Measurements from ENCODE around the gene WASF3.

Gene WASF3

GRCh38 chr13:26664286-26664685 lies 106.8 kb downstream of the WASF3 start:
- no peak for DNase-seq (ENCODE audit: low read depth, low spot score)
- ChIA-PET CTCF (interaction anchor here (1.1 kb wide), 1 partner anchor 18 kb away, joined by 3 read pairs; no protein-coding TSS in a partner anchor), POLR2A (no interaction called here)
- TF ChIP-seq, protein P1, sequence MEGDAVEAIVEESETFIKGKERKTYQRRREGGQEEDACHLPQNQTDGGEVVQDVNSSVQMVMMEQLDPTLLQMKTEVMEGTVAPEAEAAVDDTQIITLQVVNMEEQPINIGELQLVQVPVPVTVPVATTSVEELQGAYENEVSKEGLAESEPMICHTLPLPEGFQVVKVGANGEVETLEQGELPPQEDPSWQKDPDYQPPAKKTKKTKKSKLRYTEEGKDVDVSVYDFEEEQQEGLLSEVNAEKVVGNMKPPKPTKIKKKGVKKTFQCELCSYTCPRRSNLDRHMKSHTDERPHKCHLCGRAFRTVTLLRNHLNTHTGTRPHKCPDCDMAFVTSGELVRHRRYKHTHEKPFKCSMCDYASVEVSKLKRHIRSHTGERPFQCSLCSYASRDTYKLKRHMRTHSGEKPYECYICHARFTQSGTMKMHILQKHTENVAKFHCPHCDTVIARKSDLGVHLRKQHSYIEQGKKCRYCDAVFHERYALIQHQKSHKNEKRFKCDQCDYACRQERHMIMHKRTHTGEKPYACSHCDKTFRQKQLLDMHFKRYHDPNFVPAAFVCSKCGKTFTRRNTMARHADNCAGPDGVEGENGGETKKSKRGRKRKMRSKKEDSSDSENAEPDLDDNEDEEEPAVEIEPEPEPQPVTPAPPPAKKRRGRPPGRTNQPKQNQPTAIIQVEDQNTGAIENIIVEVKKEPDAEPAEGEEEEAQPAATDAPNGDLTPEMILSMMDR (IDR thresholded peaks at IDR 0.05; ENCODE audit: insufficient read depth, low read length, missing control alignments) = no peak
- no peak overlapping the region for H3K4me3 ChIP-seq (ENCODE audit: low read depth, low read length)

- DNase-seq (ENCODE audit: low read depth, low spot score) = no peak
- TF ChIP-seq, protein P1 (IDR thresholded peaks at IDR 0.05; ENCODE audit: insufficient read depth, low read length, missing control alignments) = no peak
- CTCF ChIA-PET = no interaction called here
- no peak overlapping the region for H3K4me3 ChIP-seq (ENCODE audit: low read depth, low read length)
- POLR2A ChIA-PET = no interaction called here
Measured at GRCh38 chr13:26664876-26665275, 107.4 kb downstream of the WASF3 start.

DNA sequence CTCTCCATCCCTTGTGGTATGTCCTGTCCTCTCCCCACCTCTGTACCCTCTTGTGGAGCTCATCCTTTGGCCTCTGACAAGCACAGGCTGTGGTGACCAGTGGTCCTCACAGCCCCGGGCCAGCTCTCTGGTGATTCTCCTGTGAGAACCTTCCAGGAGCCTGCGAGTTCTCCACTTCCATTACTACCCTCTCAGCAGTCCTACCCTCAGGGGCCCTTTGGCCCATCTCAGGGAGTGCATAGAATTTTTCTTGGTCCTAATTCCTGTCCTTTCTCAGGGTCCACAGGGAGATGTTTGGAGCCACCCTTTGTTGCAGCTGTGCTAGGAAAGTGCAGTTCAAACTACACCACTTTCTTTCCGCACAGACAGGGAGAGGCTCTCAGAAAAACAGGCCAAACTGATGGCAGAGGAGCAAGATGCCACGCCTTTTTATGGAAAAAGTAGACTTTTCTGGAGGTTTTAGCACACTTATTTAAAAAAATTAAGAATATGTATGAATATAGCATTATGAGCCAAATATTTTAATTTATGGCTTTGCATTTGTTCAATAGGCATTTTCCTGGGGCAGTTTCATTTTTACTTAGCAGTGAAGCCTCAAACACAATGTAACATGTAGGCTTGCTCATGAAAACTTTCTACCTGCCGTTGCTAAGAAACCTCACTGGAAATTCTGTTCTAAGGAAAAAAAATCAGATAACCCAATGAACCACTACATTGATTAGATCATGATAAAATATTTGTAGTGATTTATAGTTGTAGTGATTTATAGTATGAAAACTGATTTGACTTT lies 111.1 kb downstream of the WASF3 start:
- no peak for DNase-seq (ENCODE audit: low read depth, low spot score)
- TF ChIP-seq, protein P1 (IDR thresholded peaks at IDR 0.05; ENCODE audit: insufficient read depth, low read length, missing control alignments) = no peak
- POLR2A ChIA-PET = no interaction called here
- CTCF ChIA-PET = interaction anchor here (2.1 kb wide), 1 partner anchor 30 kb away, joined by 5 read pairs; no protein-coding TSS in a partner anchor
- H3K4me3 ChIP-seq (ENCODE audit: low read depth, low read length) = no peak overlapping the region

- H3K4me3 ChIP-seq (ENCODE audit: low read depth, low read length) = no peak overlapping the region
Measured at GRCh38 chr13:26673890-26674289, 116.4 kb downstream of the WASF3 start.

DNA sequence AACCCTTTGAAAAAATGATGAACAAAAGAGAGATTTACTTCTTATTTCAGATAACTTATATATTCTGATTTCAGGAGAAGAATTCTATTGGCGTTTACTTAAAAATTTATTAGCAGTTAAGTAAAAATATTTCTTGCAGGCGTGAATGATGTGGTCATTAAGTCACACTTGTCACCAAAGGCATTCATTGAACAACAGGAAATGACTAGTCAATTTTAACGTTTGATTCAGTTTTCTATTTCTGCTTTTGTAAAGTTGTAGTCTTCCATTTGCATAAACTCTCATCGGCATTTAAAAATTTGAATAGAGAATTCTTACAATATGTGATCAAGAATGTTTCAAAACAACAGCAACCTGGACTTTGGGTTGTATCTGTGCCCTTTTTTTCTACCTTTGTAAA lies 119.7 kb downstream of the WASF3 start:
- no peak overlapping the region for H3K4me3 ChIP-seq (ENCODE audit: low read depth, low read length)
- TF ChIP-seq, protein P1 (IDR thresholded peaks at IDR 0.05; ENCODE audit: insufficient read depth, low read length, missing control alignments) = no peak
- no peak for DNase-seq (ENCODE audit: low read depth, low spot score)
- POLR2A ChIA-PET = no interaction called here
- CTCF ChIA-PET = interaction anchor here (1.2 kb wide), 2 partner anchors 19 to 492 kb away, joined by 3 to 4 read pairs; no protein-coding TSS in a partner anchor

More at GRCh38 chr13:26673890-26674289, 116.4 kb downstream of the WASF3 start:
- ChIA-PET CTCF (no interaction called here), POLR2A (no interaction called here)
- no peak for DNase-seq (ENCODE audit: low read depth, low spot score)
- TF ChIP-seq, protein P1 (IDR thresholded peaks at IDR 0.05; ENCODE audit: insufficient read depth, low read length, missing control alignments) = no peak

DNA sequence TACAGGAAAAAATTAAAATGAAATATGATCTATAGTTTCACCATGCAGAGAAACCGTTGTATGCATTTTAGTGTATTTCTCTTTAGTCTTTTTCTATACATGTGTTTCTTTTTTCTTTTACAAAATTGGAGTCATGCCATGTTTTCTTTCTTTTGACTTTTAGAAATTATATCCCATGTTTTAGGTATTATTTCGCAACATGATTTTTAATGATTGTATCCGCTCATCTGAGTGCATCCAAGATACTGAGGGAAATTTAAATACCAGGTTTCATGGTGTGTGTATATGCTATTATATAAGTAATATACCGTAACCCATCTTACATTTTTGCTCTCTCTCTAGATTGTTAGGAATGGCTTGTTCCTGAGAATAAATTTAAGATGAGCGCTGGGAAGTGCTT lies 120.8 kb downstream of the WASF3 start:
- H3K4me3 ChIP-seq (ENCODE audit: low read depth, low read length) = no peak overlapping the region
- ChIA-PET POLR2A (no interaction called here), CTCF (interaction anchor here (1.2 kb wide), 1 partner anchor 493 kb away, joined by 4 read pairs; no protein-coding TSS in a partner anchor)
- no peak for DNase-seq (ENCODE audit: low read depth, low spot score)
- TF ChIP-seq, protein P1 (IDR thresholded peaks at IDR 0.05; ENCODE audit: insufficient read depth, low read length, missing control alignments) = no peak

Measured in AG04449 (cell line).